ENCODE data around the gene LRBA. TPM values are rescaled to one million over a fixed set of nuclear protein-coding genes. Genes with fewer than 3 reads are reported as not detected.

Gene LRBA
- total RNA-seq, 6 experiments from 2014 or later, result 13.6 to 17.6 (median 15.0) TPM

GRCh38 chr4:150421612-150422011 lies 593.5 kb downstream of the LRBA start:
- Mint-ChIP-seq H3K4me1 (ENCODE audit: low read depth) (no peaks in the 10 kb centered on the region), H3K36me3 (ENCODE audit: low read depth) (peaks cover 11% of the 10 kb centered on the region), H3K27ac (no peak overlapping the region), H3K9me3 (no peaks in the 10 kb centered on the region), H3K27me3 (ENCODE audit: insufficient read depth) (no peaks in the 10 kb centered on the region), H3K4me3 (no peak overlapping the region)
- DNase-seq, result no peak
- TF ChIP-seq CTCF (IDR thresholded peaks at IDR 0.05), result no peak

GRCh38 chr4:150419939-150420338 lies 595.1 kb downstream of the LRBA start:
- H3K27me3 Mint-ChIP-seq (ENCODE audit: insufficient read depth), result no peaks in the 10 kb centered on the region
- no peak for TF ChIP-seq CTCF (IDR thresholded peaks at IDR 0.05)
- peaks cover 9% of the 10 kb centered on the region; the same call in 1 of the 2 replicates for H3K4me1 Mint-ChIP-seq (ENCODE audit: low read depth)
- no peaks in the 10 kb centered on the region for H3K9me3 Mint-ChIP-seq
- peaks cover 11% of the 10 kb centered on the region for H3K36me3 Mint-ChIP-seq (ENCODE audit: low read depth)
- no peak for DNase-seq
- H3K4me3 Mint-ChIP-seq, result no peak overlapping the region
- H3K27ac Mint-ChIP-seq, result no peak overlapping the region

- H3K9me3 Mint-ChIP-seq, result no peaks in the 10 kb centered on the region
- no peak for TF ChIP-seq CTCF (IDR thresholded peaks at IDR 0.05)
- H3K4me1 Mint-ChIP-seq (ENCODE audit: low read depth), result peaks cover 11% of the 10 kb centered on the region; the same call in 1 of the 2 replicates
- peaks cover 11% of the 10 kb centered on the region for H3K36me3 Mint-ChIP-seq (ENCODE audit: low read depth)
- H3K27ac Mint-ChIP-seq, result no peak overlapping the region
- H3K27me3 Mint-ChIP-seq (ENCODE audit: insufficient read depth), result no peaks in the 10 kb centered on the region
- H3K4me3 Mint-ChIP-seq, result no peak overlapping the region
- DNase-seq, result no peak
Observed at GRCh38 chr4:150418757-150419410, 596.2 kb downstream of the LRBA start.

- Mint-ChIP-seq H3K4me3 (no peak overlapping the region), H3K36me3 (ENCODE audit: low read depth) (no peaks in the 10 kb centered on the region), H3K9me3 (no peaks in the 10 kb centered on the region), H3K27me3 (ENCODE audit: insufficient read depth) (no peaks in the 10 kb centered on the region), H3K27ac (no peak overlapping the region), H3K4me1 (ENCODE audit: low read depth) (peaks cover 19% of the 10 kb centered on the region)
- no peak for DNase-seq
- TF ChIP-seq CTCF (IDR thresholded peaks at IDR 0.05), result no peak
Observed at GRCh38 chr4:150415213-150415612, 599.9 kb downstream of the LRBA start.

DNA sequence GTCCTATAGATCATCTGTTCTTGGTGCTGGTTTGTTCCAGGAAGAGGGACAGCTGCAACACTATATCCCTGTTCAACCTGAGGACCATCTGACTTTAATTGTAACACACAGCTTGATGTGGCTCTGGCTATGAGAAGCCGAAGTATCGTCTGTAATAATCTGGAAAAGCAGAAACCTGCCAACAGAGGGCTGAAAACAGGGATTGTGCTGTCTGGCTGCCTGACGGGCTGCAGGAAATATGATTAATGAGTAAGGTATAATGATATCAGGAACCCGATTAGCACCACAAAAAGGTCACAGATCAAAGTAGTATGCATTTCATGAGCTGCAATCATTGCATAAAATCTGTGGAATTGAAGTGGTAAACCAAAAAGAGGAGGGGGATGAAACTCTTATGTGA lies 603.6 kb downstream of the LRBA start:
- H3K4me1 Mint-ChIP-seq (ENCODE audit: low read depth), result peaks cover 19% of the 10 kb centered on the region
- no peak overlapping the region for H3K27ac Mint-ChIP-seq
- no peak for TF ChIP-seq CTCF (IDR thresholded peaks at IDR 0.05)
- no peak for DNase-seq
- H3K36me3 Mint-ChIP-seq (ENCODE audit: low read depth), result no peaks in the 10 kb centered on the region
- no peaks in the 10 kb centered on the region for H3K9me3 Mint-ChIP-seq
- H3K27me3 Mint-ChIP-seq (ENCODE audit: insufficient read depth), result no peaks in the 10 kb centered on the region
- H3K4me3 Mint-ChIP-seq, result no peak overlapping the region

Data from HFFc6 (cell line).